Esophagus squamous epithelium (tissue), 4 donors: Measurements from ENCODE around the gene KANSL1L.
"Not testable (repeated sequence)": the region's sequence is repeated elsewhere in the genome, so short reads cannot be mapped to it uniquely, and the experiment has no call there.

Experiments
- POLR2A ChIP-seq, 4 donors: fragments of 450-650 bp; IDR thresholded peaks; one replicate each; pipeline ENCODE4 v1.6.1; 2017; ENCODE audit warnings: antibody characterized with exemption in 4 of 4, mild to moderate bottlenecking in 4 of 4, moderate library complexity in 3 of 4
- TF ChIP-seq, protein P1 (sequence below), 6 experiments: fragments of 450-650 bp in 4 of 6; fragments of 200-600 bp in 2 of 6; sonication (generic) in 2 of 6; IDR thresholded peaks; one replicate each; pipeline ENCODE4 v1.5.1; 2016 to 2019; ENCODE audit warnings: antibody characterized with exemption in 6 of 6, mild to moderate bottlenecking in 4 of 6, moderate library complexity in 4 of 6

DNA sequence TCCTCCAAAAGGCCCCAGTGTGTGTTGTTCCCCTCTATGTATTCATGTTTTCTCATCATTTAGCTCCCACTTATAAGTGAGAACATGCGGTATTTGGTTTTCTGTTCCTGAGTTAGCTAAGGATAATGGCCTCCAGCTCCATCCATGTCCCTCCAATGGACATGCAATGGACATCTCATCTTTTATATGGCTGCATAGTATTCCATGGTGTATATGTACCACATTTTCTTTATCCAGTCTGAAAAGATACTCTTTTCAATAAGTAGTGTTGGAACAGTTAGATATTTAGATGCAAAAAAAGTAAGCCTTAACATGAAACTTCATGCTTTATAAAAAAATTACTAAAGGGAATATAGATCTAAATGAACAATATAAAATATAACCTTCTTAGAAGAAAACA is 5.9 kb upstream of the KANSL1L start:
- TF ChIP-seq, protein P1, sequence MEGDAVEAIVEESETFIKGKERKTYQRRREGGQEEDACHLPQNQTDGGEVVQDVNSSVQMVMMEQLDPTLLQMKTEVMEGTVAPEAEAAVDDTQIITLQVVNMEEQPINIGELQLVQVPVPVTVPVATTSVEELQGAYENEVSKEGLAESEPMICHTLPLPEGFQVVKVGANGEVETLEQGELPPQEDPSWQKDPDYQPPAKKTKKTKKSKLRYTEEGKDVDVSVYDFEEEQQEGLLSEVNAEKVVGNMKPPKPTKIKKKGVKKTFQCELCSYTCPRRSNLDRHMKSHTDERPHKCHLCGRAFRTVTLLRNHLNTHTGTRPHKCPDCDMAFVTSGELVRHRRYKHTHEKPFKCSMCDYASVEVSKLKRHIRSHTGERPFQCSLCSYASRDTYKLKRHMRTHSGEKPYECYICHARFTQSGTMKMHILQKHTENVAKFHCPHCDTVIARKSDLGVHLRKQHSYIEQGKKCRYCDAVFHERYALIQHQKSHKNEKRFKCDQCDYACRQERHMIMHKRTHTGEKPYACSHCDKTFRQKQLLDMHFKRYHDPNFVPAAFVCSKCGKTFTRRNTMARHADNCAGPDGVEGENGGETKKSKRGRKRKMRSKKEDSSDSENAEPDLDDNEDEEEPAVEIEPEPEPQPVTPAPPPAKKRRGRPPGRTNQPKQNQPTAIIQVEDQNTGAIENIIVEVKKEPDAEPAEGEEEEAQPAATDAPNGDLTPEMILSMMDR (IDR thresholded peaks at IDR 0.05), result not testable (repeated sequence)
- not testable (repeated sequence) for TF ChIP-seq POLR2A (IDR thresholded peaks at IDR 0.05)
